Esophagus squamous epithelium (tissue), 4 donors: Measurements from ENCODE around the gene LIMK2.

Source experiments
- CTCF ChIP-seq, 6 experiments: fragments of 450-650 bp in 4 of 6; fragments of 200-600 bp in 2 of 6; sonication (generic) in 2 of 6; IDR thresholded peaks; one replicate each; pipeline ENCODE4 v1.5.1; 2016 to 2019; ENCODE audit warnings: antibody characterized with exemption in 6 of 6, mild to moderate bottlenecking in 4 of 6, moderate library complexity in 4 of 6
- POLR2A ChIP-seq, 4 donors: fragments of 450-650 bp; IDR thresholded peaks; one replicate each; pipeline ENCODE4 v1.6.1; 2017; ENCODE audit warnings: antibody characterized with exemption in 4 of 4, mild to moderate bottlenecking in 4 of 4, moderate library complexity in 3 of 4

GRCh38 chr22:31246687-31247086, 34.6 kb downstream of the LIMK2 start:
- TF ChIP-seq CTCF (IDR thresholded peaks at IDR 0.05), result no peak
- no peak for TF ChIP-seq POLR2A (IDR thresholded peaks at IDR 0.05)
